SK-MEL-5 (cell line): Measurements from ENCODE around the gene FSTL5. TPM values are rescaled to one million over a fixed set of nuclear protein-coding genes. Genes with fewer than 3 reads are reported as not detected.
A peak's percentile ranks its signal among the peaks of the same experiment; 100 is the strongest.

Source experiments
- DNase-seq: peaks from one replicate; pipeline ENCODE4 v3.0.0-alpha.2; 2016; ENCODE audit warnings: low read depth, low spot score
- in situ Hi-C: cut with HindIII; loops from 2 replicates; pipeline ENCODE4 v1.10.0; 2016; ENCODE audit warnings: low sequenced_read_pairs, high pct_unique_total_duplicates, low pct_unique_long_range_greater_than_20kb
- total RNA-seq: library from RNA; depleted of rRNA; stranded (reverse); fragments of >200 nt; shearing (Covaris generic); gene quantifications from 2 replicates; pipeline ENCODE4 v1.2.3, GENCODE V29; 2014

FSTL5 gene
- total RNA-seq, 1 experiment from 2014 or later = 75.9 TPM

GRCh38 chr4:161583549-161583948 is 580.3 kb downstream of the FSTL5 start:
- in situ Hi-C loops = no loop called here
- no peak for DNase-seq

DNA sequence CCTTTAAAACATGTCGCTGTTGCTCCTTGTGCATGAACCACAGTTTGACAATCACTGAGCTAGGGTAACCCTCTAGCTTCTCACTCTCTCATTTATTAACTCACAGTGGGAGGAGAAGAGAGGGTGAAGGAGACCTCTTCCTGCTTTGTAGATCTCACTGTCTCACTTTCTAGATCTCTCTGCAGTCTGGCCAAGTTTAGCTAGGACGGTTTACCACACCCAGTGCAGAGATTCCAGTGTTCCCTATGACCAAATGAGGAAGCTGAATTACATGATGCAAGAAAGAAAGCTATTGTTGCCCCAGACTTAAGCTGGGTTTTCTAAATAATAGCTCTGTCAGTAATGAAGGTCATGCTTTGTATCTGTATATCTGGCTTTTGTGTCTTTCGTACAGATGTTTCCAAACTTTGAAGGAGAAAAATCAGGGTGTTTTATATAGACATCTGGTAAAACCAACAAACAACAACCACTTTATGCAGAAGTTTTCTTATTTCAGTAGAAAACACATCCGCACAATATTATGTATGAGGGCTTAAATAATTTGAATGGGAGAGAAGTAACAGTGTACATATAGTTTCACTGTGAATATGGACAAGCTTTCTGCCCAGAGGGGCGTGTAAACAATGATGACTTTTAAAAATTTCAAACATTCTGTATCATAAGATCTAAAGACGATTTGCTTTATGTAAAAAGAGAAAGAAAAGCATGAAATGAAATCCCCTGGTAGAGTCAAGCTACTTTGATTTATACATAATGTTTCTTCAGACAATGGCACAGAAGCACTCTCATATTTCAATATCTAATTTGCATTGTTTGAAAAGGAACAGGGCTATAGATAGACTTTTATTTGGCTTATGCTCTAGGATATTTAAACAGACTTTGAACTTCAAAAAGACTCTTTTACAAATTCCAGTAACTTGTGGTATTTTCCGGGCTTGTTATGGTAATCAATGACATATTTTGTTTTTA is 582.3 kb downstream of the FSTL5 start:
- peak; percentile 86 for DNase-seq
- in situ Hi-C loops = no loop called here

DNA sequence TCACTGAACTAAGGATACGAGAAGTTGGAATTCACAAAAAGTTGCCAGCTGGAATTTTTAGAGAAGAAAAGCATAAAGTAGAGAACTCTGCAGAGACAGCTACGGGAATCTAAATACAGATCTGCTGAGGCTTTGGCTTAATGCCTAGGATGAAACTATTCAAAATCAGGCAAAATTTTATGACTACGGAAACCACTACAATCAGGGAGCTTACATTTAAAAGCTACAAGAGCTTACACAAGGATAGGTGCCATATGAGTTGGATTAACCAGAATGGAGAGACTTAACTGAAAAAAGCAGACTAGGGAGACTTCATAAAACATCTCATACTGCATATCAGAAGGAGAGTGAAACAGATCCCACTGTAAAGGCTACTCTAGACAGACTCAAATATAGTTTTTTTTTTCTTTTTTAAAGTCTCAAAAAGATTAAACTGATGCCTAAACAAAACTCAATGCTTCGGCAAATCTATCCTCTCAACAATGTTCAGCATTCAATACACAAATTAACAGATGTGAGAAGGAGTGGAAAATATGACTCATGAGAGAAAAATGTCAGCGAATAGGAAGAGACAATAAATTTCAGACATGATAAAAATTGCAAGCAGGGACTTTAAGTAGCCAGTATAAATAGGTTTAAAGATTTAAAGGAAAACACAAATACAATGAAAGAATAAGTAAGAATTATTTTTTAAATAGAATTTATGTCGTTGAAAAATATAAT is 586.1 kb downstream of the FSTL5 start:
- DNase-seq = peak; percentile 56
- in situ Hi-C loops = no loop called here

DNA sequence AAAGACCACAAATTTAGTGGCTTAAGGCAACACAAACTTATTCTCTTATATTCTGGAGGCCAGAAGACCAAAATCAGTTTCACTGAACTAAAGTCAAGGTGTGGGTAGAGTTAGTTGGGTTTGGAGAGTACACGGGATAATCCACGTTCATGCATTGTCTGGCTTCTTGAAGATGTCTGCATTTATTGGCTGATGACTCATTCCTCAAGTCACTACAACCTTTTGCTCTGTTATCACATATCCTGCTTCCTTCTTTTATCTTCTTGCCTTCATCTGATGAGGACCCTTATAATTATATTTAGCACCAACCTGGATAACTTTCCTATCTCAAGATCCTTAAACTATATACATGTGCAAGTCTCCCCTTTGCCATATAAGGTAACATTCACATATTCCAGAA is 590.0 kb downstream of the FSTL5 start:
- in situ Hi-C loops = no loop called here
- DNase-seq = no peak

- peak; percentile 37 for DNase-seq
- in situ Hi-C loops = no loop called here
These were observed 599.5 kb downstream of the FSTL5 start for GRCh38 chr4:161564230-161564834.

DNA sequence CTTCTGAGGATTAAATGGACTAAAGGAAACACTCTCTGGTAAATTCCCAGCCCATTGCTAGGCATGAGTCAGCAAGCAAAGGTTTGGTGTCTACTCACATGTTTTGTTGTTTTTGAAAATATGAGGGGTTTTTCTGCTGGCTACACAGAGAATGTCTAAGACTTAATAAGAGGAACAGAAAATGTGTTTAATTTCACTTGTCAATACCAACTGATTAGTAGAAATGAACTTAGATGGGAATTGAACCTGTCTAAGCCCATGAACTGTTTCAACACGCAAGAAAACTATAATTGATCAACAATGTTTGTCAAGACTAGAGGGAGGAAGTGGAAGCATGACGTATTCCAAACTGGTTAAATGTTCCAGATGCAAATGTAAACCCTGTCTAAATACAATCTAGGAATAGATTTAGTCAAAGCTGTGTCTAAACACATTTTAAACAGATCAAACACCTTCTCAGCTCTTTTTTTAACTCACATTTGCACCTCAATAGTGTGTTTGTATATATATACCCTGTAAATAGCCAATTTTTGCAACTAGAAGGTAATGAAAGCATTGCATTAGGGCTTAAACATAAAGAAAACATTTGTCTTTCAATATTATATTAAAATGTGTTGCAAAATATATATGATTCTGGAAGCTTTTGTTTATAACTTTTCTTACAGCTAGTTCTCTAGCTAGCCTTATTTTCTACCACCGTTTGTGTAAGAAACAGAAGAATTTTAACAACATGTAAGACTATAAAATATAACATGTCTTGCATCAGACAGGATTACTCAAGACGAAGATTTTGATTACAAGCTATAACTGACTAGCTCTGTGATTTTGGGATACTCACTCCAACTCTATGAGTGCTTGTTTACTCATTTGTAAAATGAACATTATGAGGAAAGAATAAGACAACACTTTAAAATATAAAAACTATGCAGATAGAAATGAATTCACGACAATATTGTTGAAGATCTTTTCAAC is 607.8 kb downstream of the FSTL5 start:
- in situ Hi-C loops = no loop called here
- DNase-seq = peak; percentile 24

DNA sequence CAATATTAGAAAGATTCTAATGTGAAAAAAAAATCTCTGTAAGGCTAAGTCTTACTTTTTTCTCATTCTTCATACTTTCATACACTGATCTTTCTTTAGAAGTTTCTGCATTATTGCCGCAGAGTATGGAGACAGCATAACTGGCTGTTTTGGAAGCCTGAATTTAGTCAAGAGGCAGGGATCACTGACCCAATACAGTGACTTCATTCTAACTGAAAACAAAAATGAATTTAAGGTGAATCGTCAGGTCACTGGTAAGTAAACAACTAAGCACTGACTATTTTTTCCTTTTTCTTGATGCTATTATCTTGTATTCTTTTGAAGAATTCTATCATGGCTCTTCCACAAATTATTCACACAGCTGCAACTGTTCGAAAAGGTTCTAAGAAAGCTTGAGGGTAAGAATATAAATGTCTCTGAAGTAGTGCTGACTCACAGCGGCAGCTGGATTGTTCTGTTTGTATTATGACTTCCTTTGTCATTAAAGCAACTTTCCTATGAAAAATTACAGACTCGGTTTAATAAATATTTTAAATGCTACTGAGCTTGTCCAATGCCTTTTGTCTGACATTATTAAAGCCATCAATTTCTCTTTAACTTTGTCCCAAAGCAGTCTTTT is 609.3 kb downstream of the FSTL5 start:
- peak; percentile 47 for DNase-seq
- in situ Hi-C loops = no loop called here

DNA sequence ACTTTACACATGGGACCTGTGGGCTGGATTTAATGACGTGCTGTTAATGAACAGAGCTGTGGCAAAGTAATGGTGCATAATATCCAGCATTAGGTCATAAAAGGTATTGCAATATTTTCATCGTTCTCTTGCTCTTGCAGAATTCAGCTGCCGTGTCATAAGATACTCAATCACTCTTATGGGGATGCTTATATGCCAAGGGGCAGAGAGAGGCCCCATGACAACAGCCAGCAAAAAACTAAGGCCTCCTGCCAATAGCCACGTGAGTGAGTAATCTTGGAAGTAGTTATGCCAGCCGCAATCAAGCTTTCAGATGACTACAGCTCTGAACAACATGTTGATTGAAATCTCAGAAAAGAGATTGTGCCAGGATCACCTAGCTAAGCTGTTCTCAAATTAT is 616.9 kb downstream of the FSTL5 start:
- in situ Hi-C loops = no loop called here
- peak; percentile 84 for DNase-seq

GRCh38 chr4:161540265-161540664 is 623.5 kb downstream of the FSTL5 start:
- in situ Hi-C loops = no loop called here
- no peak for DNase-seq

- in situ Hi-C loops = no loop called here
- no peak for DNase-seq
These were observed 624.9 kb downstream of the FSTL5 start for GRCh38 chr4:161538941-161539340.

DNA sequence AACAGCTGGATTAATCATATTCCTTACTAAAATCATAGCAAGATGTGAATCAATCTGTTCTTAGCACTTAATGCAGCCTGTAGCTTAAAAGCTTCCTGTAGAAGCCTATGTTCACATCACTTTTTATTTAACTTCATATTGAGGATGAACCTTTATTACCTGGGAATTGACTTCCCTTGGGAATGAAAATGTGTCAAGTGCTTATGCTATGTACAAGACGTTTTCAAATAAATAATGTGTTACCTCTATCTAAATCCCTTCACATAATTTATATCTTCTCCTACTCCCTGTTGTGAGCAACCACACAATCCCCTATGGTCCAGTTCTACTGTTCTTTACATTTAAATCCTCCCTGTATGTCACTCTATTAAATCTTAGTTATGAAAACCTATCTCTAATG is 633.1 kb downstream of the FSTL5 start:
- no peak for DNase-seq
- in situ Hi-C loops = no loop called here

- in situ Hi-C loops = no loop called here
- DNase-seq = no peak
These were observed 638.7 kb downstream of the FSTL5 start for GRCh38 chr4:161525121-161525520.

GRCh38 chr4:161522031-161522430 is 641.8 kb downstream of the FSTL5 start:
- DNase-seq = no peak
- in situ Hi-C loops = no loop called here

- DNase-seq = no peak
- in situ Hi-C loops = no loop called here
These were observed 644.2 kb downstream of the FSTL5 start for GRCh38 chr4:161519611-161520010.

DNA sequence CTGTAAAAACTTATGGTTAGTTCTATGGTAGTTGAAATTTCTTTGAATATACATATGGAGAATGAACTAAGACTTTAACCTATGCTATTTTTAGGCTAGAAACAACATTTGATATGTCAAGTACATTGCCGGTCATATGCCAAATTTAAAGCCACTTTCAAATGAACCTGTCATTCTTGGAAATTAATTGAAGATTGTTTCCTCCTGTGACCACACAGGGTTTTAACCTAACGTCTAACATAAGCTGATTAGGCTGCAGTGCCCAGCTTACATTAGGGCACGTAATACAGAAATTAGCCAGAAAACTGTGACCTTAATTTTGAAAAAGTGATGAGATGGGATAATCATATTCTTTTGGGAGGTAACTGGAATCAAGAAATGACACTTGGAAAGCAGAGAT is 645.9 kb downstream of the FSTL5 start:
- DNase-seq = no peak
- in situ Hi-C loops = no loop called here

DNA sequence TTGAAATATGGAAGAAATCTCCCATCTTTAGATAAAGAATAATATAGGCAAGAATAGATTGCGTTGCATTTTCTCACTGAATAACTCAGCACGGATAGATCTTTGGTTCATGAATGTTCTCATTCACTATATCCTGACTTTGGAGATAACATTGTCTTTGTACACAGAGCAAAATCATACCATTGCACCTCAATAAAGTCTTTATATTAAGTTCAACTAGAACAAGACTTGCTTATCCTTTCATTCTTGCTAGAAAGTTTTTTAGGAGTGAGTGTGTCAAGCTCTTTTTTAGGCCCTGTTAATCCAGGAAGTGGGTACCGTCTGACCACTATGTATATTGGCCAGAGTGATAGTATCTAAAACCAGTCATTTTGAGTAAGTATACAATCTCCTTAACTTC is 658.7 kb downstream of the FSTL5 start:
- peak; percentile 93 for DNase-seq
- in situ Hi-C loops = no loop called here

DNA sequence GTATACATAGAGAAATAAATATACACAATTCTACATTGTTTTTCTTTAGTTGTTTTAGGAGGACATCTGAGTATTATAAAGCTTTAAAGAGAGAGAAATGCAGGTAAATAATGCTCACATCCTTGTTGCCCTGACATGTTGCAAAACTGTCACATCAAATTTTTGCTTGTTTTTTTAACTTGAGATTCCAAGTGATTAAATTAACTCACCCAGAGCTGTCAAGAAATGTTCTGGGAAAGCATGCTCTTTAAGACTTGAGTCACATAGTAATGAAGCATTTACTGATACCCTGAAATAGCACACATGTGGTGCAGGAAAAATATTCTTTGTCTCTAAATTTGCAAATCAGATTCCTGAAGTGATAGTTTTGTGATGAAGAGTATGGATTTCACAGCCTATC is 665.6 kb downstream of the FSTL5 start:
- in situ Hi-C loops = no loop called here
- no peak for DNase-seq
